Stimulated activated CD8-positive, alpha-beta memory T cell treated with anti-CD3 and anti-CD28 coated beads, Interleukin-4, amount 100 ng/mL, for 4 hours (primary cell): ENCODE data around the gene RPS4Y2.

Experiments used
- DNase-seq, 2 donors: peaks; one replicate each; pipeline ENCODE4 v3.0.0-alpha.2; 2020; ENCODE audit warnings: low read depth in 2 of 2, low spot score in 1 of 2

RPS4Y2 gene

GRCh38 chrY:20755808-20756207 is at the start of gene RPS4Y2:
Gene RPS4Y2 (plus strand): TSS chrY:20756108. CDS start chrY:20756164, 56 bp downstream.
- no peak for DNase-seq

- no peak for DNase-seq
These were observed 41.5 kb upstream of the RPS4Y2 start for GRCh38 chrY:20714391-20714790.

DNA sequence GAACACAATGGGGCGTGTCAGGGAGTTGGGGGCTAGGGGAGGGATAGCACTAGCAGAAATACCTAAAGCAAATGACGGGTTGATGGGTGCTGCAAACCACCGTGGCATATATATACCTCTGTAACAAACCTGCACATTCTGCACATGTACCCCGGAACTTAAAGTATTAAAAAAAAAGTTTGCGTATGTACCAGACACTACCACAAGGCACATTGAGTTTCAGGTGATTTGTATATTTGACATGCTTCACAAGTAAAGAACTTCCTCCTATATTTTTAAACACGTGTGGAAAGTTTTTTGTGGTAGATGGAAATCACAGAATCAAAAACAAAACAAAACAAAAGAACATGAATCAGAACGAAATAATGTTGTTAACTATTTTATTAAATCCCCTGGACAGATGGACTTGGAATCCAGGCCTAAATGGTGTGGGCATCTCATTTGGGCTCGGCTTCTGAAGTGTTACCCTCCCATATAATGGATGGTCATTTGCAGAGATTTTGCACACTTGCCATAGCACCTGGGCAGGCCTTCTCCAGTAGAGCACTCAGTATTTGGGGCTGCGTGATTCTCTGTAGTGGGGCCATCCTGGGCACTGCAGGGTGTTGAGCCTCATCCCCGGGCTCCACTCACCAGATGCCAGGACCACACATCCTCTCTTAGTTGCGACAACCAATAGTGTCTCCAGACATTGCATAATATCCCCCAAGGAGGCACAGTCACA is 29.6 kb upstream of the RPS4Y2 start:
- no peak for DNase-seq

GRCh38 chrY:20735200-20735599 is 20.7 kb upstream of the RPS4Y2 start:
- no peak for DNase-seq

GRCh38 chrY:20739806-20740205 is 16.1 kb upstream of the RPS4Y2 start:
- no peak for DNase-seq

DNA sequence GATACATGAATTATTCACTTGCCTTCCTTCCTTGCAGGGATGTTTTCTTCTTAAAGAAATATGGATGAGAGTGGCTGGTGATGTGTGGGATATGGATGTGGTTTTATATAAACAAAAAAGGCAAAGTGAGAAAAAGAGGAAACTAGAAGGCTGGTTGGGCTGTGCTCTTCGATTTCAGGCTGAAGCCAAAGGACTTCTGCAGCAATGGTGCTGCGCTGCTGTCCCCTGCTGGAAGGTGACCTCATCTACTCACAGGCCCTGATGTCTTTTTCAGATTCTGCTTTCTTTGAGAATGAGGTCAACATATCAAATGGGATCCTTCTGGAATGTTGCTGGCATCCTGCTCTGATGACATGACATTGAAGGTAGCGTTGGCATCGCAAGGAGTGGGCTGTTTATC is 15.3 kb upstream of the RPS4Y2 start:
- no peak for DNase-seq

DNA sequence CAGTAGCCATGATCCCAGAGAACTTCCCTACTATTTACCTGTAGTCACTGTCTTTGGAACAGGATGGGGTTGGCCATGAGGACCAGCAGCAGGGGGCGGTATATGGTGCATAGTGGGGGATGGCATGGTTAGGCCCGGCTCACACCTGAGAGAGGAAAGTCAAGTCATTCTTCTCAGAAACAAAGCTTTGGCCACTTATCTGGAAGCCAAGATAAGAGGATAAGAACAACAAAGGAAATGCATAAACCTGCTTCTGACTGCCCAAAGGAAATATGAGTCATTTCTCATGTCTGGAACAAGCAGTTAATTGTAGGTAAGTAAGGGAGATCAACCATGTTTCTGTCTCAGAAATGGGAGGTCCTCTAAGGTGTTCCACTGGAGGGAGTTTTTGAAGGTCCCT is 10.8 kb upstream of the RPS4Y2 start:
- peak in 1 of 2 donors; percentile 1 for DNase-seq

DNA sequence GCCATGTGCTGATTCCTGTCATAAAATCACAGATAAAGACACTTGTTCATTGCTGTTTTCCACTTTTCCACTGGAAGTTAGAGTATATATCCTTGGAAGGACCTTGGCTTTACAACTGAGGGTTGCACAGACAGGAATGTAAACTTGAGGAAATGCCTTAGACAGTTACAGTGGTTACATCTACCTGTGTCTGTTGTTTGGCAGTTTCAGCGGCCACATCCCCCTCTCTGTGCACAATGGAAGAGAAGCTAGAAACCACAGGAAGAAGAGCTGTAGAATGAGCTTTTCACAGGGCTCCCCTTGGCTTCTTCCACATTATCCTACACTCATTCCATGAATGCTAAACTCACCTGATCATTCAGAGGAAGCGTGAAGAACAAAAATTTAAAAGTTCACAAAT is 9.0 kb upstream of the RPS4Y2 start:
- no peak for DNase-seq

- DNase-seq, result no peak
These were observed 8.0 kb downstream of the RPS4Y2 start for GRCh38 chrY:20763869-20764268.

DNA sequence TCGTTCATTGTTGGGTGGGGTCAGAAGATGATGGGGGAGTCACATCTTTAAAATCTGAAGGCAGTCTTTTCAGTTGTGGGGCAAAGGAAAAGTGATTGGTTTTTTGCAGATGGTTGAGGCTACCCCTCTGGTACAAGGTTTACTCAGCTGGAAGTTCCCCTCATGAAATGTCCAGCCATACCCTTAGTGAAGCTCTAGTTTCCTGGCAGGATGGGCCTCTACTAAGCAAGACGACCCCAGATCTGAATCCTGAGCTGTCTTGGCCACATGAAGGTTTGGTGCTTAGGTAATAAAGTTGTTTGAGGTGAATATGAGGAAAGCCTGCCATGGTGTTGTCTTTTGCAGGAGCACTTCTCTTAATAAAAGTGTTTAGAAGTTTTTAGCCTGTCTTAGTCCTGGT is 9.2 kb downstream of the RPS4Y2 start:
- DNase-seq, result no peak

DNA sequence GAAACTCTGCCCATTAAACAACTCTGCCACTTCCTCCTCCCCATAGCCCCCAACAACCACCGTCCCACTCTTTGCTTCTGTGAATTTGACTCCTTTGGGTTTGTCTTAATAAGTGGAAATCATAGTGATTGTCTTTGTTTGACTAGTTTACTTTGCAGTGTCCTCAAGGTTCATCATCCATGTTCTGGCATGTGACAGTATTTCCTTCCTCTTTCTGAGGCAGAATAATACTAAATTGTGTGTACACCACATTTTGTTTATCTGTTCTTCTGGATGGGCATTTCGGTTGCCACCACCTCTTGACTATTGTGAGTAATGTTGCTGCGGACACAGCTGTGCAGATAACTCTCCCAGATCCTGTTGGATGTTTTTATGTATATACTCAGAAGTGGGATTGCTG is 14.8 kb downstream of the RPS4Y2 start:
- DNase-seq, result no peak

- no peak for DNase-seq
These were observed 20.2 kb downstream of the RPS4Y2 start for GRCh38 chrY:20776104-20776503.

GRCh38 chrY:20780104-20780654 is 24.3 kb downstream of the RPS4Y2 start:
- DNase-seq, result no peak

- no peak for DNase-seq
These were observed 24.9 kb downstream of the RPS4Y2 start for GRCh38 chrY:20780776-20781175.

DNA sequence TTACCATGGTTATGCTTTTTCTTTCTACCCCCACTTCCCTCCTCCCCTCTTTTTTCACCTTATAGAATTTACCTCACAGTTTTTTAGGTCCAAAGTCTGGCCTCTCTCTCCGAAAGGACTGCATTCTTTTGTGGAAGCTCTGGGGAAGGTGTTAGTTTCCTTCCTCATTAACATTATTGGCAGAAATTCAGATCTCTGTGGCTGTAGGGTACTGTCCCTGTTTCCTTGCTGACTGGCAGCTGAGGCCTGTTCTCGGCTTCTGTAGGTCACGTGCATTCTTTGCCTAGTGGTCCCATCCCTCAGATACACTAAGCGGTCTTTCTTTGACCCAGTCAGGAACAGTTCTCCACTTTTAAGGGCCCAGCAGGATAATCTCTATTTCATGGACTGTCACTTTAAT is 25.5 kb downstream of the RPS4Y2 start:
- no peak for DNase-seq

DNA sequence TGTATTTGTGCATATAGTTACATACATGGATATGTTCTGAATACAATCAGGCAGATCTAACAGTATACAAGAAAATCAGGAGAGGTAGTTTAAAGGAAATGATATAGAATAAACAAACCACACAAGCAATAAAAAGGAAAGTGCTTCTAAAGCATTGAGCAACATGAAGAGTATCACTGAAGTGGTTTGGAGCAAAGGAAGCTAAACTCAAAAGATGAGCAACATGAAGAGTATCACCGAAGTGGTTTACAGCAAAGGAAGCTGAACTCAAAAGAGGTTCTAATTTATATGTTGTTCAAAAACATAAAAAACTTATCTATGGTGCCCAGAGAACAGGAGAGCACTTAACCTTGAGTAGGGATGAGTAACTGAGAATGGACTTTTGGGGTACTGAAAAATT is 29.1 kb downstream of the RPS4Y2 start:
- no peak for DNase-seq

DNA sequence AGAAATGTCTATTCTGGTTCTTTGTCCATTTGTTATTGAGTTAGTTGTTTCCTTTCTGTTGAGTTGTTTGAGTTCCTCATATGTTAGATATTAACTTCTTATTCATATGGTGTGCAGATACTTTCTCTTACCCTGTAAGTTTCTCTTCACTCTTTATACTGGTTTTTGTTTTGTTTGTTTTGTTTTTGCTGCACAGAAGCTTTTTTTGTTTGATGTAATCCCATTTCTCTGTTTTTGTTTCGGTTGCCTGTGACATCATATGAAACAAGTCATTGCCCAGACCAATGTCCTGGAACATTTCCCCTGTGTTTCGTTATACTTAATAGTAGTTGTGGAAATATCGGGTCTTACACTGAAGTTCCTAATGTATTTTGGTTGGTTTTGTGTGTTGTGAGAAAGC is 31.2 kb downstream of the RPS4Y2 start:
- no peak for DNase-seq

- DNase-seq, result peak in 1 of 2 donors; percentile 0
These were observed 42.6 kb downstream of the RPS4Y2 start for GRCh38 chrY:20798351-20799049.

- DNase-seq, result no peak
These were observed 46.8 kb downstream of the RPS4Y2 start for GRCh38 chrY:20802659-20803058.

DNA sequence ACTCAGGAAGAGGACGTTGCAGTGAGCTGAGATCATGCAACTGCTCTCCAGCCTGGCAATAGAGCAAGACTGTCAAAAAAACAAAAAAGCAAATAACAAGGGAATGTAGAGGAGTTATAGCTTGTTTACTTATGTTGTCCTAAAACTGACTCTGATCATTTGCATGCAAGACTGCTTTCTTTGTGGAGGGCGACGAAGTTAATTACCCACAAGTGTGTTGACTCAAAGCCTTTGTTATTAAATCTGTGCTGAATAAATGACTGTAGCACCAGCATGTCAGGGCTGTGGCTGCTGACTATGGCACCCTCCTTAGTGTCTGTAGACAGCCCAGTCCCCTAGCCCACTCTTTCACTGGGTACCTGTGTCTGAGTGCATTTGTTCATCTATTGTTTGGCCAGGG is 50.3 kb downstream of the RPS4Y2 start:
- no peak for DNase-seq

DNA sequence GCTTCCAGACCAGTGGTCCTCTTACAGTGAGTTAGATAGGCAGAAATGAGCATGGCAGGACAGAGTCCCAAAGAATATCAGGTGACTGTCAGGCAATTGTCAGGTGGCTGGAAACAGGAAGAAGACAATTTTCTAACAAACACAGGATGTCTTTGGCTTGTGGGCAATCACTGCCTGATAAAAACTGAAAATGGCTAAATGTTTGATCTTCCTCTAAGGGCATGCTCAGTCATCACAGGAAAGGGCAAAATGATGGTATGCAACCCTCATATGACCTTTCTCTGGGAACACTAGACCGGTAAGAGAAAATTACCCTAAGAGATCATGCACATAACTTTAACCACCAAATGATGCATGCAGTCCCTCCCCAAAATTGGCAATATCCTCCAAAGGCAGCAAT is 57.6 kb downstream of the RPS4Y2 start:
- DNase-seq, result no peak

DNA sequence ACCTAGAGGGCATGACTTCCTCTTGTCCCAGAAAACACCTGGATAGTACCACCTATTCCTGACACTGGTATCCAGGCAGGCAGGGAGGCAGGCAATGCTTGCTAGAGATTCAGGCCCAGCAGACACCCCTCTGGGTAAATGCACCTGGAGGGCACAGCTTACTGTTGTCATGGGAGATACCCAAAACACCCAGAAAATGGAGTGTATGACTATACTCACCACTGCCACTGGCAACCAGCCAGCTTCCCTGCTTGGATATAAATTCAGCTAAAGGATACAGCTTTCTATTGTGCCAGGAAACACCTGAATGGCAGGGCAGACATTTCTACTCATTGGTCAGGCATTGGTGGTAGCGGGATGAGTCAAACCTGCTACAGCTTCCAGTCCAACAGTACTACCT is 58.9 kb downstream of the RPS4Y2 start:
- DNase-seq, result no peak

DNA sequence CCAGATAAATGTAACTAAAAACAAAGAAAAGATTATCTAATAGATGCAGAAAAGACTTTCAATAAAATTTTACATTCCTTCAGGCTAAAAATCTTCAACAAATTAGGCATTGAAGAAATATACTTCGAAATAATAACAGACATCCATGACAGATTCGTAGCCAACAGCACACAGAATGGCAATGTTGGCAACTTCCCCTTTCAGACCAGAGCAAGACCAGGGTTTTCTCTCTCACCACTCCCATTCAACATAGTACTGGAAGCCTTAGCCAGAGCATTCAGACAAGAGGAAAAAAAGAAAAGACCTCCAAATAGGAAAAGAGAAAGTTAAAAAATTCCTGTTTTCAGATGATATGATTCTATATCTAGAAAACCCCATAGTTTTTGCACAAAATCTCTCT is 61.2 kb downstream of the RPS4Y2 start:
- DNase-seq, result no peak
